Sigmoid colon (tissue), 3 donors: ENCODE data around the gene PCMT1.
"Not testable (repeated sequence)": the region's sequence is repeated elsewhere in the genome, so short reads cannot be mapped to it uniquely, and the experiment has no call there.

Source experiments
- POLR2A ChIP-seq, 2 donors: fragments of 450-650 bp; IDR thresholded peaks; one replicate each; pipeline ENCODE4 v1.6.1; 2016; ENCODE audit warnings: antibody characterized with exemption in 2 of 2, mild to moderate bottlenecking in 2 of 2, moderate library complexity in 2 of 2
- TF ChIP-seq, protein P1 (sequence below), 4 experiments: fragments of 450-650 bp in 3 of 4; fragments of 200-600 bp in 1 of 4; IDR thresholded peaks; one replicate each; pipeline ENCODE4 v1.5.1; 2016 to 2019; ENCODE audit warnings: antibody characterized with exemption in 4 of 4, mild to moderate bottlenecking in 3 of 4, moderate library complexity in 2 of 4

DNA sequence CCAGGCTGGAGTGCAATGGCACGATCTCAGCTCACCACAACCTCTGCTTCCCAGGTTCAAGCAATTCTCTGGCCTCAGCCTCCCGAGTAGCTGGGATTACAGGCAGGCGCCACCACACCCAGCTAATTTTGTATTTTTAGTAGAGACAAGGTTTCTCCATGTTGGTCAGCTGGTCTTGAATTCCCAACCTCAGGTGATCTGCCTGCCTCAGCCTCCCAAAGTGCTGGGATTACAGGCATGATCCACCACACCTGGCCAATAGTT lies 3.8 kb downstream of the PCMT1 start:
- TF ChIP-seq, protein P1, sequence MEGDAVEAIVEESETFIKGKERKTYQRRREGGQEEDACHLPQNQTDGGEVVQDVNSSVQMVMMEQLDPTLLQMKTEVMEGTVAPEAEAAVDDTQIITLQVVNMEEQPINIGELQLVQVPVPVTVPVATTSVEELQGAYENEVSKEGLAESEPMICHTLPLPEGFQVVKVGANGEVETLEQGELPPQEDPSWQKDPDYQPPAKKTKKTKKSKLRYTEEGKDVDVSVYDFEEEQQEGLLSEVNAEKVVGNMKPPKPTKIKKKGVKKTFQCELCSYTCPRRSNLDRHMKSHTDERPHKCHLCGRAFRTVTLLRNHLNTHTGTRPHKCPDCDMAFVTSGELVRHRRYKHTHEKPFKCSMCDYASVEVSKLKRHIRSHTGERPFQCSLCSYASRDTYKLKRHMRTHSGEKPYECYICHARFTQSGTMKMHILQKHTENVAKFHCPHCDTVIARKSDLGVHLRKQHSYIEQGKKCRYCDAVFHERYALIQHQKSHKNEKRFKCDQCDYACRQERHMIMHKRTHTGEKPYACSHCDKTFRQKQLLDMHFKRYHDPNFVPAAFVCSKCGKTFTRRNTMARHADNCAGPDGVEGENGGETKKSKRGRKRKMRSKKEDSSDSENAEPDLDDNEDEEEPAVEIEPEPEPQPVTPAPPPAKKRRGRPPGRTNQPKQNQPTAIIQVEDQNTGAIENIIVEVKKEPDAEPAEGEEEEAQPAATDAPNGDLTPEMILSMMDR (IDR thresholded peaks at IDR 0.05), result not testable (repeated sequence)
- TF ChIP-seq POLR2A (IDR thresholded peaks at IDR 0.05), result not testable (repeated sequence)
